Testis (tissue), 2 donors: ENCODE results near the gene TTC23.

Experiments used
- POLR2A ChIP-seq: fragments of 450-650 bp; IDR thresholded peaks from one replicate; pipeline ENCODE4 v1.6.1; 2017; ENCODE audit warnings: antibody characterized with exemption, mild to moderate bottlenecking, moderate library complexity
- TF ChIP-seq, protein P1 (sequence below), 3 experiments: fragments of 450-650 bp in 2 of 3; fragments of 200-600 bp in 1 of 3; sonication (generic) in 1 of 3; IDR thresholded peaks; one replicate each; pipeline ENCODE4 v1.5.1; 2016 to 2019; ENCODE audit warnings: antibody characterized with exemption in 3 of 3, mild to moderate bottlenecking in 2 of 3, moderate library complexity in 1 of 3

DNA sequence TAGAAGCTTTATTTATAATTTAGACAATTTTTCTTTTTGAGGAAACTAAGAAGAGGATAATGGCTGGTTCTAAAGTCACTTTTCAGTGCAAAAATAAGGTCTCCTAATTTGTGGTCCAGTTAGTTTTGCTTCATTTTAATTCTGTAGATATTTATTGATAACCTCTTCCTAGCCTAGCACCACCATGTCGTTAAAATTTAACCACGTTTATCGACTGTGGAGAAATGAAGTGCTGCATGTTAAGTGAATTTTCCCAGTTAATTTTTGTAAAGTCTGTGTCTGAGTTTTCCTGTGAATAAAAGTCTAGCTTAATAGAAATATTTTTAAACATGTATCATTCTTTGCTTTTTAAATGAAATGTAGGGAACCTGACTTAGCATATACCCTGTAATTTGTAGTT lies 18.6 kb upstream of the TTC23 start:
- no peak for TF ChIP-seq POLR2A
- TF ChIP-seq, protein P1, sequence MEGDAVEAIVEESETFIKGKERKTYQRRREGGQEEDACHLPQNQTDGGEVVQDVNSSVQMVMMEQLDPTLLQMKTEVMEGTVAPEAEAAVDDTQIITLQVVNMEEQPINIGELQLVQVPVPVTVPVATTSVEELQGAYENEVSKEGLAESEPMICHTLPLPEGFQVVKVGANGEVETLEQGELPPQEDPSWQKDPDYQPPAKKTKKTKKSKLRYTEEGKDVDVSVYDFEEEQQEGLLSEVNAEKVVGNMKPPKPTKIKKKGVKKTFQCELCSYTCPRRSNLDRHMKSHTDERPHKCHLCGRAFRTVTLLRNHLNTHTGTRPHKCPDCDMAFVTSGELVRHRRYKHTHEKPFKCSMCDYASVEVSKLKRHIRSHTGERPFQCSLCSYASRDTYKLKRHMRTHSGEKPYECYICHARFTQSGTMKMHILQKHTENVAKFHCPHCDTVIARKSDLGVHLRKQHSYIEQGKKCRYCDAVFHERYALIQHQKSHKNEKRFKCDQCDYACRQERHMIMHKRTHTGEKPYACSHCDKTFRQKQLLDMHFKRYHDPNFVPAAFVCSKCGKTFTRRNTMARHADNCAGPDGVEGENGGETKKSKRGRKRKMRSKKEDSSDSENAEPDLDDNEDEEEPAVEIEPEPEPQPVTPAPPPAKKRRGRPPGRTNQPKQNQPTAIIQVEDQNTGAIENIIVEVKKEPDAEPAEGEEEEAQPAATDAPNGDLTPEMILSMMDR (IDR thresholded peaks at IDR 0.05), result no peak
